ENCODE data around the gene CDH11.

GRCh38 chr16:65000654-65001053, 121.2 kb downstream of the CDH11 start:
- TF ChIP-seq ELF4 (CRISPR knock-in tag; IDR thresholded peaks at IDR 0.05) (no peak), EZH2 (IDR thresholded peaks at IDR 0.05; ENCODE audit: borderline replicate concordance, low read depth, low read length) (no peak), USF2 (CRISPR knock-in tag; IDR thresholded peaks at IDR 0.05) (no peak), POLR2AphosphoS5 (IDR thresholded peaks at IDR 0.05; ENCODE audit: control insufficient read depth, insufficient read depth, low read depth, low read length) (no peak), PREB (CRISPR knock-in tag; IDR thresholded peaks at IDR 0.05) (no peak), POLR2A (conservative IDR thresholded peaks at IDR 0.05) (no peak), CBFB (CRISPR knock-in tag; IDR thresholded peaks at IDR 0.05) (no peak), ADNP (tag; IDR thresholded peaks at IDR 0.05) (no peak)

All from K562 (cell line).